ENCODE measurements around the gene C6orf136.

- TF ChIP-seq CTCF (optimal IDR thresholded peaks at IDR 0.05 in 1 of 3, IDR thresholded peaks at IDR 0.05 in 1 of 3, conservative IDR thresholded peaks at IDR 0.05 in 1 of 3; ENCODE audit: extremely low read depth in 1 of 3, insufficient read depth in 2 of 3, low read length in 3 of 3), result no peak
- no peak for TF ChIP-seq EZH2 (IDR thresholded peaks at IDR 0.05; ENCODE audit: low read length)
These were observed 35.5 kb downstream of the C6orf136 start for GRCh38 chr6:30682143-30683117.

All from keratinocyte (primary cell).